Fibroblast of pulmonary artery (primary cell): Measurements from ENCODE around the gene TRERF1.

Experiments
- DNase-seq: peaks from one replicate; pipeline ENCODE4 v3.0.0-alpha.2; 2010; ENCODE audit warnings: low read depth
- H3K4me3 ChIP-seq: replicated peaks from 2 replicates; pipeline ENCODE4 v1.5.1; 2011; ENCODE audit warnings: low read depth, mild to moderate bottlenecking, control low read depth, low read length, moderate library complexity
- TF ChIP-seq, protein P1 (sequence below): IDR thresholded peaks from 2 replicates; pipeline ENCODE4 v1.5.1; 2011; ENCODE audit warnings: mild to moderate bottlenecking, control low read depth, low read length, inconsistent platforms; ENCODE audit errors: missing control alignments

The TRERF1 gene

DNA sequence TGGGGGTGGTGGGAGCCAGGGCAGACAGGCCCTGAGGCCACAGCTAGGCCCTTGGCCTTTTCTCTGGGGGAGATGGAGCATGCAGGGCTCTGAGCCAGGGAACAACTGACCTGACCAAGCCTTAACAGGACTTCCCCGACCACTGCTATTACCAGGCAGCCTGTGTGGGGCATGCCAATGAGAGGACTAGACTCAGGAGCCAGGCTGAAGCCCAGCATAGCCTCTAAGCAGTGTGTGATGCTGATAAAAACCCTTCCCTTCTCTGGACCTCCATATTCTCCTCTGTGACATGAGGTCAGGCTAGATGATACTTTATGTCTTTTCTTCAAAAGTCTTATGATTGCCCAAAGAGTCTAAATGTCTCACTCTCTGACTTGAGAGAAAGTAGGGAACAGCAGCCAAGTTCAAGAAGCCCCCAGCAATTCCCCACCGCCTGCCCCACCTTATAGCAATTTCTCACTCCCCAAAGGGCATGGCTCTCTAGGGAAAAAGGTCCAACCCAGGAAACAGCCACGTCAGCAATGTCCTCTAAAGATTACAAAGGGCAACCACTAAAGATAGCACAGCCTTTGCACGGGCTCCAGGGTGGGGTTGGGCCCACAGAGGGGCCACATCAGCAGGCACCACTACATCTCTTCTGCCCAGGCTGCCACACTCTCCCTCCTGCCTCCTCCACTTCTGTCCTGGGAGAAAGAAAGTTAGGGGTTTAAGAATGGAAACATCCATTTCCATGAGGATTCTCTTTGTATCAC, 71.3 kb downstream of the TRERF1 start:
- DNase-seq: no peak
- TF ChIP-seq, protein P1, sequence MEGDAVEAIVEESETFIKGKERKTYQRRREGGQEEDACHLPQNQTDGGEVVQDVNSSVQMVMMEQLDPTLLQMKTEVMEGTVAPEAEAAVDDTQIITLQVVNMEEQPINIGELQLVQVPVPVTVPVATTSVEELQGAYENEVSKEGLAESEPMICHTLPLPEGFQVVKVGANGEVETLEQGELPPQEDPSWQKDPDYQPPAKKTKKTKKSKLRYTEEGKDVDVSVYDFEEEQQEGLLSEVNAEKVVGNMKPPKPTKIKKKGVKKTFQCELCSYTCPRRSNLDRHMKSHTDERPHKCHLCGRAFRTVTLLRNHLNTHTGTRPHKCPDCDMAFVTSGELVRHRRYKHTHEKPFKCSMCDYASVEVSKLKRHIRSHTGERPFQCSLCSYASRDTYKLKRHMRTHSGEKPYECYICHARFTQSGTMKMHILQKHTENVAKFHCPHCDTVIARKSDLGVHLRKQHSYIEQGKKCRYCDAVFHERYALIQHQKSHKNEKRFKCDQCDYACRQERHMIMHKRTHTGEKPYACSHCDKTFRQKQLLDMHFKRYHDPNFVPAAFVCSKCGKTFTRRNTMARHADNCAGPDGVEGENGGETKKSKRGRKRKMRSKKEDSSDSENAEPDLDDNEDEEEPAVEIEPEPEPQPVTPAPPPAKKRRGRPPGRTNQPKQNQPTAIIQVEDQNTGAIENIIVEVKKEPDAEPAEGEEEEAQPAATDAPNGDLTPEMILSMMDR: no peak
- no peak overlapping the region for H3K4me3 ChIP-seq

DNA sequence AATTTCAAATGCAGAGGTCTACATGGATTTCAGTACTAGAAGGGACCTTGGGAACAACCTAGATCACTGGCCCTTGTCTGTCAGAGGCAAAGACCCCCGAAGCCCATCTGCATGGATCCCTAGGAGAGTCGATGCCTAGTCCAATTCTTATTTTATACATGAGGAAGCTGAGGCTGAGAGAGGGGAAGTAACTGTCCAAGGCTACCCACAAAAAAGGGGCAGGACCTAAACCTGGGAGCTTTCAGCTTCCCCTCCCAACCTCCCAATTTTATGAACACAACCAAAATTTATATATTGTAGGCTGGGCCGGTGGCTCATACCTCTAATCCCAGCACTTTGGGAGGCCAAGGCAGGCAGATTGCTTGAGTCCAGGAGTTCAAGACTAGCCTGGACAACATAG, 73.2 kb downstream of the TRERF1 start:
- H3K4me3 ChIP-seq: no peak overlapping the region
- TF ChIP-seq, protein P1: no peak

DNA sequence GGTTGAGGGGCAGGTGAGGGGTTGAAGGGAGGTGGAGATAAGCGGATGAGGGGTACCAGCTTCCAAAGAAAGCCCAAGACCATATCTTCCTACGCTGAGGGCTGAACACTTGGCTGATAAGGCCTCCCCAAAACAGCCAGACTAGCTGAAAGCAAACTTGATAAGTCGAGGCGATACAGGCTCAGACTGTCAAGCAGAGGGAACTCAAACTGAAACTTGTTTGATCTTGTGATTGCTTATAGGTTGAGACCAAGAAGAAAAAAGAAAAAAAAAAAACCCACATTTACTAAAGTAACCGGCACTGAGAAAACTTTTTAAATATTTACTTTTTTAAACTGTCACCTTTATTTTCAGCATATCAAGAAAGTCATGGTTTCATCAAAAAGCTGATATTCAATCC, 73.6 kb downstream of the TRERF1 start:
- no peak overlapping the region for H3K4me3 ChIP-seq
- TF ChIP-seq, protein P1: no peak
- no peak for DNase-seq

More for the DNA sequence above, 73.2 kb downstream of the TRERF1 start:
- DNase-seq: no peak

DNA sequence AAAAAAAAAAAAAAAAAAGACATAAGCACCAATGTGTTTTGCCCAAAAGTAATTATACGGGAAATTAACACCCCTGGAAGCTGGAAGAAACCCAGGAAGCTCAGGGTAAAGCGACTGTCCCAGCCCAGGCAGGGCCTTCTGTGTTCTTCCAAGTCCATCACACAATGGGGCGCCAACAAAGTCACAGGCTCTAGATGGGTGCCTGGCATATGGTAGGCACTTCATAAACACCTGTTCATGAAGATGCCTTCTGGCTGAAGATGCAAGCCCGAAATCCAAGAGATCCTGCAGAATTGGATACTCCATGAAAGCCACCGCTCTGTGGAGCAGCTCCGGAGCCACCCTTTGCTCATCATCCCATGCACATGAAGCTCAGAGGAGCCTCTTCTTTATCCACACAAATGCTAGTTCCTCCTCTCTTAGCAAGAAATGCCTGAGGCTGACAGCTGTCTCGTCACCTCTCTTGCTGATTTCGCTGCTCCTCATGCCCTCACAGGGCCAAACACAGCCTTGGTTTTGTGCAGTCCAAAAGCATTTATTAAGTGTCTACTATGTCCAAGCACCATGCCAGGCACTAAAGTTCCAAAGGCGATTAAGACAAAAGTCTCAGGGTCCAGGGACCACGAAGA, 76.6 kb downstream of the TRERF1 start:
- no peak overlapping the region for H3K4me3 ChIP-seq
- DNase-seq: no peak
- TF ChIP-seq, protein P1: no peak

DNA sequence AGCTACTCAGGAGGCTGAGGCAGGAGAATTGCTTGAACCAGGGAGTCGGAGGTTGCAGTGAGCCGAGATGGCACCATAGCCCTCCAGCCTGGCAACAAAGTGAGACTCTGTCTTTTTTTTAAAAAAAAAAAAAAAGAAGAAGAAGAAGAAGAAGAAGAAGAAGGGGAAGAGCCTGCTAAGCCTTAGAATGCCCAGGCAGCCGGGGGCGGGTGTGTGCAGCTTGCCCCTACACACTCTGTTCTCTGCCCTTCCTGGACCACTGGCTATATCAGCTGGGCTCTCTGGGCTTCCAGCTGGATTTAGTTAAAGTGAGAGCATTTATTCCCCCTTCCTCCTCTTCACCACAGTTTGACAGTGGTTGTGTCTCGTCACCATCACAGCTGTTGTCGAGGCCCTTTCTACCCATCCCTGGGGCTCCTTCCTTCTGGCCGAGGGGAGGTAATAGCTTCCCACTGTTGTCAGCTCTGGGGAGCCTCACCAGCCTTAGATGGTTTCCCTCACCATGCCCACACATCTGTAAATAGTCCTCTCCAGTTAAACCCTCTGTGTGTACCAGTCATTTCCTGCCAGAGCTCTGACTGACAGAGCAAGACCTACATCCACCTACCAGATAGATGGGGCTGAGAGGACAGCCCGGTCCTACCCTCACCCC, 77.6 kb downstream of the TRERF1 start:
- DNase-seq: no peak
- H3K4me3 ChIP-seq: no peak overlapping the region
- TF ChIP-seq, protein P1: no peak

DNA sequence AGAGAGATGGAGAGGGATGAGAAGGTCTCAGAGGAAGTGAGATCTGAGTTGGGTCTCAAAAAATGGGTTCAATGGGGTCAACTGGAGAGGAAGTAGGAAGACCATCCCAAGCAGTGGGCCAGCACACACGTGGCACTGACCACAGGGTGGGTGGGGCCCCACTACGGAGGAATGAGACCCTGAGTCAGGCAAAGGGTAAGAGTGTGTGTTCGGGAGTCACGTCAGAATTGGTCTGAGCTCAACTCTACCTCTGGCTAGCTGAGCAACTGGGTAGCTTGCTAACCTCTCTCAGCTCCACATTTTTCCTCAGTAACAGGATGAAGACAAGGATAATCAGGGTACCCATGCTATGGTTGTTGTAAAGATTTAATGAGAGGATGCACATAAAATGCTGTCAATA, 79.0 kb downstream of the TRERF1 start:
- TF ChIP-seq, protein P1: no peak
- no peak overlapping the region for H3K4me3 ChIP-seq
- DNase-seq: no peak
